Skin of body (tissue), 2 donors: Measurements from ENCODE around the gene PSME1. TPM values are rescaled to one million over a fixed set of nuclear protein-coding genes. Genes with fewer than 3 reads are reported as not detected.

Experiments used
- DNase-seq: peaks from one replicate; lab custom pipeline; 2025; lab: John Stamatoyannopoulos, UW
- total RNA-seq: library from RNA; depleted of rRNA; stranded (reverse); fragments of >200 nt; gene quantifications from one replicate; pipeline ENCODE4 v1.2.3, GENCODE V29; 2014

The PSME1 gene
- total RNA-seq, 1 donor from 2014 or later = 59.7 TPM

- DNase-seq = no peak
Observed at GRCh38 chr14:24172261-24172860, 36.4 kb downstream of the PSME1 start.

GRCh38 chr14:24172871-24173281, 36.9 kb downstream of the PSME1 start:
- DNase-seq = no peak

- DNase-seq = no peak
Observed at GRCh38 chr14:24176599-24176998, 40.6 kb downstream of the PSME1 start.

GRCh38 chr14:24177041-24177825, 41.2 kb downstream of the PSME1 start:
- DNase-seq = no peak

- no peak for DNase-seq
Observed at GRCh38 chr14:24177891-24178290, 41.9 kb downstream of the PSME1 start.

GRCh38 chr14:24178399-24179178, 42.6 kb downstream of the PSME1 start:
- DNase-seq = no peak

GRCh38 chr14:24179294-24179960, 43.4 kb downstream of the PSME1 start:
- DNase-seq = no peak

GRCh38 chr14:24179961-24180796, 44.2 kb downstream of the PSME1 start:
- DNase-seq = no peak

- no peak for DNase-seq
Observed at GRCh38 chr14:24181371-24182077, 45.5 kb downstream of the PSME1 start.

- no peak for DNase-seq
Observed at GRCh38 chr14:24182110-24182882, 46.3 kb downstream of the PSME1 start.

- DNase-seq = no peak
Observed at GRCh38 chr14:24183014-24183481, 47.1 kb downstream of the PSME1 start.

GRCh38 chr14:24184104-24184970, 48.3 kb downstream of the PSME1 start:
- DNase-seq = no peak

- no peak for DNase-seq
Observed at GRCh38 chr14:24185026-24185425, 49.0 kb downstream of the PSME1 start.

GRCh38 chr14:24185741-24186140, 49.7 kb downstream of the PSME1 start:
- DNase-seq = no peak

GRCh38 chr14:24186831-24187538, 51.0 kb downstream of the PSME1 start:
- no peak for DNase-seq

- DNase-seq = no peak
Observed at GRCh38 chr14:24187539-24187915, 51.5 kb downstream of the PSME1 start.
